Skeletal muscle tissue (tissue), 4 donors: ENCODE measurements around the gene FSTL4. TPM values are rescaled to one million over a fixed set of nuclear protein-coding genes. Genes with fewer than 3 reads are reported as not detected.

Experiments used
- H3K27ac ChIP-seq: one replicate; pipeline ENCODE4 v1.7.0; 2013; ENCODE audit warnings: mild to moderate bottlenecking, low read depth, low read length, inconsistent platforms
- H3K27me3 ChIP-seq, 3 donors: one replicate each; pipeline ENCODE4 v1.7.0; 2013; ENCODE audit warnings: low read length in 3 of 3; ENCODE audit not compliant: control insufficient read depth in 3 of 3, insufficient read depth in 3 of 3
- H3K36me3 ChIP-seq, 3 donors: one replicate each; pipeline ENCODE4 v1.7.0; 2013; ENCODE audit warnings: low read length in 3 of 3; ENCODE audit not compliant: control insufficient read depth in 3 of 3, insufficient read depth in 3 of 3
- H3K4me1 ChIP-seq, 3 donors: one replicate each; pipeline ENCODE4 v1.7.0; 2013; ENCODE audit warnings: low read length in 3 of 3, mild to moderate bottlenecking in 3 of 3; ENCODE audit not compliant: control insufficient read depth in 3 of 3, insufficient read depth in 3 of 3
- H3K4me3 ChIP-seq, 3 donors: one replicate each; pipeline ENCODE4 v1.7.0; 2013; ENCODE audit warnings: low read length in 3 of 3
- H3K9ac ChIP-seq, 3 donors: one replicate each; pipeline ENCODE4 v1.7.0; 2013; ENCODE audit warnings: low read length in 3 of 3, mild to moderate bottlenecking in 3 of 3, moderate library complexity in 2 of 3, low read depth in 1 of 3
- H3K9me3 ChIP-seq, 3 donors: one replicate each; pipeline ENCODE4 v1.7.0; 2013; ENCODE audit warnings: low read length in 3 of 3; ENCODE audit not compliant: control insufficient read depth in 3 of 3
- total RNA-seq: library from RNA; depleted of rRNA; stranded (reverse); fragments of >200 nt; gene quantifications from one replicate; pipeline ENCODE4 v1.2.3, GENCODE V29; 2014
- donor health status: Osteomylitis.

FSTL4 gene
- total RNA-seq, 1 donor from 2014 or later, result 1.0 TPM

DNA sequence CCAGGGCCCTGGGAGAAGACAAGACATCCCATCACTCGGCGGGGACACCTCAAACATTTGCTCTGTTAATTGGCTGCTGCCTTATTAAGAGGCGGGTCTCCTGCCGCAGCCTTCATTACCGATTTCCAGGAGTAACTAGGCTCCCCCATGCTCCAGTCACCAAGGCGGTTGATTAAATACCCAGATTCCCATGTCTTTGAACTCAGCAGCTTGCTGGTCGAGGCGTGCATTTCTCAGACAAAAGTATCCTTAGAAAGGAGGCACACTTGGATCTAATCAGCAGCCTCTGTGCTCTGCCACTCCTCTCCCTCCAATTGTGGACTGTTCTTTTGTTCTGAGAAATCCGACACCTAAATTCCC lies 228.8 kb downstream of the FSTL4 start:
- Histone ChIP-seq H3K9ac (no peak overlapping the region), H3K4me1 (no peaks in the 10 kb centered on the region), H3K27ac (no peak overlapping the region), H3K36me3 (no peaks in the 10 kb centered on the region), H3K27me3 (no peaks in the 10 kb centered on the region), H3K4me3 (no peak overlapping the region), H3K9me3 (no peaks in the 10 kb centered on the region)

DNA sequence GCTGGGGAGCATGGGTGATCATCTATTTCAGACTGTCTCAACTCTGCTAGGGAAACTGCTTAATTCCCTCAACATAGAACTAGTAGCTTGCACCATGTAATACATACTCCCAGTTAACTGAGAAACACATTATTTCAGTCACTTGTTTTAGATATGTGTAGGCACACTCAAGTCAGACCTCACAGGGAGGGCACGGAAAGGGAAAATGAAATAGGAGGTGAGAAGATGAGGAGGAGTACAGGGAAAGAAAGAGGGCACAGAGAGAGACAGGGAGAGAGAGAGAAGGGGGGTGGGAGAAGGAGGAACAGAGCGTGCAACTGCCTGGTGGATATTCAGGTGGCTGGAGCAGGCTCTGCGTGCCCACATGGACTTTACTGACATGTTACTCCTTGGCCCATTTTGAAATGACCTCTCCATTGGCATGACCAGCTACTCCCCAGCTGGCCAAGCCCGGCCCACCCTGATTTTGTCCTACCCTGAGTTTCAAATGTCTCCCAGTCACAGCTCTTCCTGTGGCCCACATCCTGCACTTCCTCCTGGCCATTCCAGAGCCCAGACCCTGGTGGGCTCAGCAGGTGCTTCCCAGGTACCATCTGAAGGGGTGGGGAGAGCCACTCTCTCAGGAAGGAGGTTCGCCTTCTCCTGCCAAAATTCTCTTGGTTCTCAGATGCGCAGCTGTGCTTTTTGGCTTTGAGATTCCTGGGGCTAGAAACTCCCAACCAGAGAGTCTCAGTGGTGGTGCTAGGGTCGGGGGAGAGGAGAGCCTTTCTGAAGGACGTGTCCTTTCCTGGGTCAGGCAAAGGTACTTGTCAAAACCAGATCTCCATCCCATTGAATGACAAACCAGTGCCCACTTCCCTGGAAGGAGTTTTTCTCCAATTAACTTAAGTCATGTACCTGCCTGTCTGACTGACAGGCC lies 229.4 kb downstream of the FSTL4 start:
- Histone ChIP-seq H3K9ac (no peak overlapping the region), H3K4me1 (no peaks in the 10 kb centered on the region), H3K4me3 (no peak overlapping the region), H3K36me3 (no peaks in the 10 kb centered on the region), H3K27me3 (no peaks in the 10 kb centered on the region), H3K9me3 (peaks cover 0 to 2% (median 0%) of the 10 kb centered on the region in 3 donors), H3K27ac (no peak overlapping the region)

- H3K9ac ChIP-seq, result no peak overlapping the region
- peaks cover 0 to 6% (median 2%) of the 10 kb centered on the region in 3 donors for H3K9me3 ChIP-seq
- no peaks in the 10 kb centered on the region for H3K36me3 ChIP-seq
- no peaks in the 10 kb centered on the region for H3K27me3 ChIP-seq
- H3K4me3 ChIP-seq, result no peak overlapping the region
- no peaks in the 10 kb centered on the region for H3K4me1 ChIP-seq
- no peak overlapping the region for H3K27ac ChIP-seq
Observed at GRCh38 chr5:133381571-133382365, 230.6 kb downstream of the FSTL4 start.

GRCh38 chr5:133381041-133381440 lies 231.3 kb downstream of the FSTL4 start:
- H3K36me3 ChIP-seq, result no peaks in the 10 kb centered on the region
- H3K27me3 ChIP-seq, result no peaks in the 10 kb centered on the region
- H3K9ac ChIP-seq, result no peak overlapping the region
- peaks cover 0 to 6% (median 2%) of the 10 kb centered on the region in 3 donors for H3K9me3 ChIP-seq
- H3K4me1 ChIP-seq, result no peaks in the 10 kb centered on the region
- H3K27ac ChIP-seq, result no peak overlapping the region
- H3K4me3 ChIP-seq, result no peak overlapping the region

GRCh38 chr5:133377736-133378135 lies 234.6 kb downstream of the FSTL4 start:
- no peaks in the 10 kb centered on the region for H3K4me1 ChIP-seq
- no peak overlapping the region for H3K27ac ChIP-seq
- H3K4me3 ChIP-seq, result no peak overlapping the region
- no peaks in the 10 kb centered on the region for H3K27me3 ChIP-seq
- H3K9me3 ChIP-seq, result peaks cover 0 to 9% (median 2%) of the 10 kb centered on the region in 3 donors
- H3K9ac ChIP-seq, result no peak overlapping the region
- H3K36me3 ChIP-seq, result no peaks in the 10 kb centered on the region

DNA sequence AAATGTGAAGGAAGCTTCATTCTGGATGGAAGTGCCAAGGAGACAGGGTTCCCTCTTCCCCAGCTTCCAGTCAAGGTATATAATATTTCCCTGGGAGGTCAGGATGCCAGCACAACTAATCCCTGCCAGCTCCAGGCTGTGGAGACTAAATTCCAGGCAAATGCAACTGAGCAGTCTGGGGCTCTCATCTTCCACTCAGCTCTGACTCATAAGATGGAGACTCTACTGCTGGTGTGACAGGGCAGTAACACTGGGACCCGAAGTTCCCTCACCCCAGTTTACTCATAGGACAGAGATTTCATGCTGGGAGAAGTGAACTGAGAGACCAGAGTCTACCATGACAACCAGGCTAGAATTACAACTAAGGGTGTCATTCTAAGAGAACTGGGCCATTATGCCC lies 235.4 kb downstream of the FSTL4 start:
- no peaks in the 10 kb centered on the region for H3K27me3 ChIP-seq
- no peak overlapping the region for H3K9ac ChIP-seq
- no peaks in the 10 kb centered on the region for H3K4me1 ChIP-seq
- H3K4me3 ChIP-seq, result no peak overlapping the region
- H3K36me3 ChIP-seq, result no peaks in the 10 kb centered on the region
- no peak overlapping the region for H3K27ac ChIP-seq
- H3K9me3 ChIP-seq, result peaks cover 0 to 9% (median 2%) of the 10 kb centered on the region in 3 donors

- Histone ChIP-seq H3K9ac (no peak overlapping the region), H3K9me3 (peaks cover 0 to 9% (median 2%) of the 10 kb centered on the region in 3 donors), H3K4me3 (no peak overlapping the region), H3K4me1 (peaks cover 2 to 3% (median 3%) of the 10 kb centered on the region in 3 donors), H3K27me3 (no peaks in the 10 kb centered on the region), H3K36me3 (no peaks in the 10 kb centered on the region), H3K27ac (no peak overlapping the region)
Observed at GRCh38 chr5:133373121-133373870, 239.0 kb downstream of the FSTL4 start.

DNA sequence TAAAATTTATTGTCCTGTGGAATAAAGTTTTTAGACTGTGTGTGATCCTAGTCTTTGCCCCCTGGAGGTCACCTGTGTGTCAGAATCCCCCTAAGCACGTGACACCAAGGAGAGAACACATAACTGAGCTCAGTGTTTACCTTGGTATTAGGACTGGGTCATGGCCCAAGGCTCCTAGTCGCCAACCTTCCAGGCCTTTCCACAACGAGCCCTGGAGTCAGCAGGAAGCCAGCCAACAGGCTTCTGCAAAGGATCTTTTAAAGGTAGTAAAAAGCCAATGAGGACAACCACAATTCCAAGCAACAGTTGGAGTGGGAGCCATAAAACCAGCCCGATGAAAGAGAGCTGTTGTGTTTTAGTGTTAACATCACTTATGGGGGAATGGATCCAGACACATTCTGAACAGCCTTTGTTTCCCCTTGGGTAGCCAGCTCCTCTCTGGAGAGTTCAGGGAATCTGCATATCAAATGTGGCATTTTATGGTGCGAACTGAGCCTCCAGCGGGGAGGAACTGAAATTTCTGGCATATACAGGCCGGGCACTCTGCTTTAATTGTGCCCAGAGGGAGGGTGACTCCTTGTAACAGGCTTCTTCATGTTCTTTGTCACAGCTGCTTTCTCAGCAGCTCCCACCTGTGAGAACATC lies 239.9 kb downstream of the FSTL4 start:
- peaks cover 5 to 10% (median 6%) of the 10 kb centered on the region in 3 donors for H3K4me1 ChIP-seq
- H3K27ac ChIP-seq, result no peak overlapping the region
- H3K36me3 ChIP-seq, result no peaks in the 10 kb centered on the region
- H3K9ac ChIP-seq, result no peak overlapping the region
- H3K27me3 ChIP-seq, result no peaks in the 10 kb centered on the region
- peaks cover 0 to 7% (median 2%) of the 10 kb centered on the region in 3 donors for H3K9me3 ChIP-seq
- no peak overlapping the region for H3K4me3 ChIP-seq

DNA sequence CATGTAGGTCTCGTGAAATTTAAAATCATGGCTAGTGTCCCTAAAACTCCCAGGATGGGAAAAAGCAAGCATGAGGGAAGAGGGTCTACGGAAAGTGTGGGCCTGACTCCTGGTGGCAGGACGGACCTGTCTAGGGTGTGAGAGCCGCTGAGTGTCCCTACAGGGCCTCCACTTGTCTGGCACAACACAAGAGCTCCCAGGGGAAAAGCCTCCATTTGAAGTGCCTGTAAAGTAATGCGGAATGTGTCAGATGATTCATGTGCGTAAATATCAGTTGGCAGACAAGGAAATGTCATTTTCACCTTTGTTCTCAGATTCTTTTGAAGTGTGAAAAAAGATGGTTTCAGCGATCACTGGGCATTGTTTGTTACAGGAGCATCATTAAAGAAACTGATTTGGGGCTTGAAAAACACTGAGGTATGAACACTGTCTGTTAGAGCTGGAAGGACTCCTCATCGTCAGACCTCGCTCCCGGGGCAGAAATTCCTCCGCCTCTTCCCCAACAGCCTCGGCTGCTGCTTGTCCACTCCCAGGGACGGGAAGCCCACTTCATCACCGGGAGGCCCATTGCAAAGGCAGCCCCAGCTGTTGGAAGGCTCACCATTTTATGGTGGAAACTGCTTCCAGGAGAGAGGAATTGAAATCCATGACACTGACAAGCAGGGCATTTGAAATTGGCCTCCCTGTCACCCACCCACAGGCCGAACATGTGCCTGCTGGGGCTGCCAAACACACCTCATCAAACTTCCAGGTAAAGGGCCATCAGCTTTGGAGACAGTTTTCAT lies 240.8 kb downstream of the FSTL4 start:
- no peak overlapping the region for H3K4me3 ChIP-seq
- no peaks in the 10 kb centered on the region for H3K27me3 ChIP-seq
- no peak overlapping the region for H3K27ac ChIP-seq
- H3K4me1 ChIP-seq, result peaks cover 5 to 15% (median 6%) of the 10 kb centered on the region in 3 donors
- peaks cover 0 to 4% (median 0%) of the 10 kb centered on the region in 3 donors for H3K9me3 ChIP-seq
- no peak overlapping the region for H3K9ac ChIP-seq
- no peaks in the 10 kb centered on the region for H3K36me3 ChIP-seq
